ENCODE measurements around the gene TREML2. TPM values are rescaled to one million over a fixed set of nuclear protein-coding genes. Genes with fewer than 3 reads are reported as not detected.

The TREML2 gene
- total RNA-seq, 2 experiments from 2014 or later = 12.1 to 12.2 TPM

GRCh38 chr6:41155132-41155805 is 45.7 kb downstream of the TREML2 start:
- Mint-ChIP-seq H3K36me3 (ENCODE audit: low read depth) (no peaks in the 10 kb centered on the region), H3K4me1 (ENCODE audit: low read depth) (peaks cover 3% of the 10 kb centered on the region), H3K4me3 (no peak overlapping the region), H3K27me3 (ENCODE audit: low read depth) (no peaks in the 10 kb centered on the region), H3K9me3 (no peaks in the 10 kb centered on the region), H3K27ac (no peak overlapping the region)
- DNase-seq = no peak
- intact Hi-C loops (cut with micrococcal nuclease) = no loop called here
- CTCF ChIA-PET = no interaction called here

GRCh38 chr6:41153992-41154625 is 46.8 kb downstream of the TREML2 start, which contains the start of gene TREML1:
TSS of gene TREML1 (minus strand) at chr6:41154347. CDS start at chr6:41154288, 59 bp downstream.
- H3K36me3 Mint-ChIP-seq (ENCODE audit: low read depth) = peaks cover 3% of the 10 kb centered on the region
- H3K4me1 Mint-ChIP-seq (ENCODE audit: low read depth) = peaks cover 3% of the 10 kb centered on the region
- no peak within 1 kb of the TSS for H3K4me3 Mint-ChIP-seq
- no peaks in the 10 kb centered on the region for H3K9me3 Mint-ChIP-seq
- no peak within 1 kb of the TSS for H3K27ac Mint-ChIP-seq
- no peak for DNase-seq
- no peaks in the 10 kb centered on the region for H3K27me3 Mint-ChIP-seq (ENCODE audit: low read depth)
- intact Hi-C loops (cut with micrococcal nuclease) = no loop called here
- CTCF ChIA-PET = interaction anchor here (0.9 kb wide), 1 partner anchor 136 kb away, joined by 3 read pairs; no protein-coding TSS in a partner anchor

GRCh38 chr6:41153451-41153850 is 47.5 kb downstream of the TREML2 start:
- H3K4me3 Mint-ChIP-seq = no peak overlapping the region
- CTCF ChIA-PET = no interaction called here
- no peaks in the 10 kb centered on the region for H3K9me3 Mint-ChIP-seq
- H3K27me3 Mint-ChIP-seq (ENCODE audit: low read depth) = no peaks in the 10 kb centered on the region
- no peak overlapping the region for H3K27ac Mint-ChIP-seq
- peaks cover 3% of the 10 kb centered on the region for H3K36me3 Mint-ChIP-seq (ENCODE audit: low read depth)
- peaks cover 3% of the 10 kb centered on the region for H3K4me1 Mint-ChIP-seq (ENCODE audit: low read depth)
- DNase-seq = no peak
- intact Hi-C loops (cut with micrococcal nuclease) = no loop called here

GRCh38 chr6:41150671-41151070 is 50.3 kb downstream of the TREML2 start:
- Mint-ChIP-seq H3K36me3 (ENCODE audit: low read depth) (peaks cover 8% of the 10 kb centered on the region), H3K4me1 (ENCODE audit: low read depth) (peaks cover 13% of the 10 kb centered on the region)

GRCh38 chr6:41147917-41148316 is 53.0 kb downstream of the TREML2 start:
- Mint-ChIP-seq H3K36me3 (ENCODE audit: low read depth) (peaks cover 11% of the 10 kb centered on the region), H3K27me3 (ENCODE audit: low read depth) (no peaks in the 10 kb centered on the region), H3K4me3 (no peak overlapping the region), H3K9me3 (no peaks in the 10 kb centered on the region), H3K4me1 (ENCODE audit: low read depth) (peaks cover 10% of the 10 kb centered on the region), H3K27ac (no peak overlapping the region)
- DNase-seq = no peak
- CTCF ChIA-PET = interaction anchor here (0.6 kb wide), 1 partner anchor 196 kb away, joined by 3 read pairs; no protein-coding TSS in a partner anchor
- intact Hi-C loops (cut with micrococcal nuclease) = loop anchor here (5.0 kb wide), 1 partner anchor 46 kb away; no protein-coding TSS in a partner anchor

More at GRCh38 chr6:41150671-41151070, 50.3 kb downstream of the TREML2 start:
- no peaks in the 10 kb centered on the region for H3K9me3 Mint-ChIP-seq
- no peak overlapping the region for H3K27ac Mint-ChIP-seq
- H3K4me3 Mint-ChIP-seq = no peak overlapping the region
- H3K27me3 Mint-ChIP-seq (ENCODE audit: low read depth) = no peaks in the 10 kb centered on the region
- CTCF ChIA-PET = no interaction called here
- intact Hi-C loops (cut with micrococcal nuclease) = no loop called here
- no peak for DNase-seq

Other genes with a start within 250 kb of the TREML2 start
- gene UNC5CL, start 161.9 kb downstream of the TREML2 start, total RNA-seq = 1 to 10 TPM; 2.3 to 3.0 TPM
- not detected for gene TSPO2, start 158.7 kb downstream of the TREML2 start, total RNA-seq
- not detected for gene APOBEC2, start 147.9 kb downstream of the TREML2 start, total RNA-seq
- gene OARD1, start 128.8 kb downstream of the TREML2 start, total RNA-seq = 10 to 100 TPM; 59.0 to 60.8 TPM
- 10 to 100 TPM; 38.0 to 38.7 TPM for gene NFYA, start 128.2 kb downstream of the TREML2 start, total RNA-seq
- not detected for gene TREML1, start 46.8 kb downstream of the TREML2 start, total RNA-seq
- gene TREM2, start 38.0 kb downstream of the TREML2 start, total RNA-seq = not detected
- gene TREML4, start 27.2 kb upstream of the TREML2 start, total RNA-seq = not detected
- 1 to 10 TPM; 4.3 to 4.5 TPM for gene TREM1, start 85.5 kb upstream of the TREML2 start, total RNA-seq
- gene NCR2, start 134.5 kb upstream of the TREML2 start, total RNA-seq = not detected

Measured in activated naive CD4-positive, alpha-beta T cell treated with anti-CD3 and anti-CD28 coated beads for 36 hours (primary cell).